Stimulated activated CD4-positive, alpha-beta T cell treated with anti-CD3 and anti-CD28 coated beads, TNF-alpha, amount 100 ng/mL, for 4 hours (primary cell): ENCODE measurements around the gene MNAT1.
"Not testable (repeated sequence)": the region's sequence is repeated elsewhere in the genome, so short reads cannot be mapped to it uniquely, and the experiment has no call there.

Experiments
- DNase-seq, 3 experiments: peaks; one replicate each; pipeline ENCODE4 v3.0.0-alpha.2; 2020; ENCODE audit warnings: low read depth in 3 of 3

Gene MNAT1

DNA sequence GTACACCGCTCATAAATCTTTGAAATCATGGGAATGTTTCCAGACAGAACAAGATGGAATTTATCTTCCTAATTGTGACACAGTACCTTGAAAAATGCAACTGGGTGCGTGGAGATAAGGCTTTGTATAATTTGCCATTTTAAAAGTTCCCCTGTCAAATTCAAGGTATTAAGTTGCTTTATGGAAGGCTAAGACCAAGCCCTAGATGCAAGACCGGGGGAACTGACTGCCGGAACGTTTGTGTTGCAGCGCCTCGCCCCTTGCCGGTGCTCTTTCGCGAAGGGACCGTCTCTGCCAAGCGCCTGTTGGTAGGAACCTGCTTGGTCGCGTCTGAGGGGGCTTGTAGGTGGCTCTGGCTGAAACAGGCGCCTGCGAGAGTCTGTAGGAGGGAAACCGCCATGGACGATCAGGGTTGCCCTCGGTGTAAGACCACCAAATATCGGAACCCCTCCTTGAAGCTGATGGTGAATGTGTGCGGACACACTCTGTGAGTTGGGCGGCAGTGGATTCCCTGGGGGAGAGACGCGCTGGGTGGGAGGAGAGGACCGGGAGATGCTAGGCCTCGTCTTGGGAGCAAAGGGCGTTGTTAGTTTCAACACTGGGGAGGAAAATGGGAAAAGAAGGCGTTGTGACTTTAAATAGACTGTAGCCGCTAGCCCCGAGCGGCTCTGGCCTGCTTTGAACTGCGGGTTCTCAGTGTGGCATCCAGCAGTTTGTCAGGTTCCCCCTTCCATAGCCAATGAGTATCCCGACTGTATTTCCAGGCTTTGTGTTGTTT, at the start of gene MNAT1:
Gene MNAT1, plus strand, starts transcription at position 297 of the 778 bp plus-strand sequence. Its CDS starts 102 bp downstream, at position 399.
- DNase-seq: peak; percentile 55 to 68 (median 60)

DNA sequence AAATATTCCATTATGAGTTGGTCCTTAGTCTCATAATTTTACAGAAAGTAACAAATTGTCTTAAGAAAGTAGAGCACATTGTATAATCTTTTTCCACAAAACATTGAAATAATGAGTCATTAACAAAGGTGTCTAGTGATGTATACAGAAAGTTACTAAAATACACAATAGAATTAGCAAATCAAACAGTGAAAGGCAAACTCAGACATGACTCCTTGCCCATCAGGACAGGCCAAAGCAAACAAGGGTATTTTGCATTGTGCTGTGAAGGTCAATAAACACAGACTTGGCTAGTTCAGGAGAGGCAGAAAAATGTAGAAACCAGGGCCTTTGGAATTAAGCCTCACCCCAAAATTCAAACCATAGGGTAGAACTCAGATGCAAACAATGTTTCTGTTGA, 47.7 kb upstream of the MNAT1 start:
- DNase-seq: no peak

DNA sequence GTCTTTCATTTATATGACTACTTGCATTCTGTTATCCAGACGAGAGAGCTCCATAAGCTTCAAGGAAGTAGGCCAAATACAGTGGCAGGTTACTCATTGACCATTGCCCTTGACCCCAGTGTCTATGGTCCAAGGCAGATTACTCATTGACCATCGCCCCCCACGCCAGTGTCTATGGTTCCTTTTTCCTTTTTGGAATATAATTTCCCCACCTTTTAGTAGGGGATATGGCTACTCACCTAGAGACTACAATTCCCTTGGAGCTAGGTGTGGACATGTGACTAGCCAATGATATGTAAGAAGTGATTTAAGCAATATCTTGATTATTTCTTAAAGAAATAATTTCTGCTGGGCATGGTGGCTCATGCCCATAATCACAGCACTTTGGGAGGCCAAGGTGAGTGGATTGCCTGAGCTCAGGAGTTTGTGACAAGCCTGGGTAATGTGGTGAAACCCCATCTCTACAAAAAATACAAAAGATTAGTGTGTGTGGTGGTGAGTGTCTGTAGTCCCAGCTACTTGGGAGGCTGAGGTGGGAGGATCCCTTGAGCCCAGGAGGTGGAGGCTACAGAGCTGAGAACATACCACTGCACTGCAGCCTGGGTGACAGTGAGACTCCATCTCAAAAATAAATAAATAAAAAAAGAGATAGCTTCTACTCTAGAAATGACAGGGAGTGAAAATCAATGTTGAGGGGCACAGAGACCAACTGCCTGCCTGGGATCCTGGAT, 43.0 kb upstream of the MNAT1 start:
- no peak for DNase-seq

DNA sequence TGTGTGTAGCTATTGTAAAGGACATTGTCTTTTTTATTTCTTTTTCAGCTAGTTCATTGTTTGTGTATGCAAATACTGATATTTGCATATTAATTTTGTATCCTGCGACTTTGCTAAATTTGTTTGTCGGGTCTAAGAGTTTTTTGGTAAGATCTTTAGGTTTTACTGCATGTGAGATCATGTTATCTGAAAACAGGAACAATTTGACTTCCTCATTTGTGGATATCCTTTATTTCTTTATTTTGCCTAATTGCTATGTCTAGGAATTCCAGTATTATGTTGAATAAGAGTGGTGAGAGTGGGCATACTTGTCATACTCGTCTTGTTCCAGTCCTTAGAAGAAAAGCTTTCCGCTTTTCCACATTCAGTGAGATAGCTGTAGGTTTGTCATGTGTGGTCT, 39.2 kb upstream of the MNAT1 start:
- DNase-seq: no peak

DNA sequence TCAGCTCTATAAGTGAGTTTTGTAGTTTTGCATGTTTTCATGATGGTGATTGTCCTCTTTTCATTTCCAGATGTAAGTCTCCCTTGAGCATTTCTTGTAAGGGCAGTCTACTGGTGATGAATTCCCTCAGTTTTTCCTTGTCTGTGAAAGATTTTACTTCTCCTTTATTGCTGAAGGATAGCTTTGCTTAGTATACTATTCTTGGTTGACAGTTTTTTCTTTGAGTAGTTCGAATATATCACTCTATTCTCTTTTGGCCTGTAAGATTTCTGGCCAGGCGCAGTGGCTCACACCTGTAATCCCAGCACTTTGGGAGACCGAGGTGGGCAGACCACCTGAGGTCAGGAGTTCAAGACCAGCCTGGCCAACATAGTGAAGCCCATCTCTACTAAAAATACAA, 34.0 kb upstream of the MNAT1 start:
- no peak for DNase-seq

DNA sequence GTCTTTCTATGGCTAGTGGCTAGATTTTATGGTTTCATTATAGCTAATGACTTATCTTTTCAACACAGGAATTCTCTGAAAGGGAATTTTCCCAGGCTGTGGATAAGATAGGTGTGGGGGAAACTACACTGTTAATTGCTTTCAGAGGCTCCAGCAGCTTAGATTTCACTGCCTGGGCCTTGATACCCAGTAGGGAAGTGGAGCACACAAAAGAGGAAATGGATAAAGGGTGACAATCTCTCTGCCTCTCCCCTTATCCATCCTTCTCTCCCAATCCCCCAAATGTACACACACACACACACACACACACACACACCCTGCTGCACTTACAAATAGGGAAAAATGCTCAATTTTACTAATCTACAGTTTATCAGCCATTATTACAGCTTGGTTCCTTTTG, 29.5 kb upstream of the MNAT1 start:
- DNase-seq: no peak

DNA sequence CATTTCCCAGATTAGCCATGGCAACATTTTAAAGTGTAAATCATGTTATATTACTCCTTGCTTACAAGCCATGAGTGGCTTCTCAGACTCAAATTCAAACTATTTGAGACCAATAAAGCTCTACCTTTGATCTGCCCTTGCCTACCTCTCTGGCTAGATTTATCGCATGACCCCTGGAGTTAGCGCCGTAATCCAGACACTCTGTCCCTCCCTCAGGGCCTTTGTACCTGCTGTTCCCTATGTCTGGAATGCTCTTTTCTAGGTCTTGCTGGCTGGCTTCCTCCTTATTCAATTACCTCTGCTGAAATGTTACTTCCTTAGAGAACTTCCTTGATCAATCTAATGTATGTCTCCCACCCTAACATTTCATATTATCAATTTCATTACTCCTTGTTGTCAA, 26.7 kb upstream of the MNAT1 start:
- DNase-seq: no peak

DNA sequence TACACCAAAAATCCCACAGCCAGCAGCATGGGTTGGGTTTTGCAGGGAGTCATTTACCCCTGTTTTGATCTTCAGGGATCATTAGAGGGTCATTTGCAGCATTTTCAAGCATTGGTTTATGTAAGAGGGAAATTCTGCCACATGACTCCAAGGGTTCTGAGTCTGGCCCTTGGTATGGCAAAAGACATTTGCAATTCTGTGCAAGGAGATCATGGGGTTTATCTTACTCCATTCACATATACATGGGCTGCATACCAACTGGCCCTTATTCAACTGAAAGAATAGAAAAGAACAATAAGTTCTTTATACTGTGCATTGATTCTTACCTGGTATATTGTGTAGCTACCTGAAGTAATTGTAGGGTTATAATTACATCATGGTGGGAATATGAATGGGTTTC, 24.1 kb upstream of the MNAT1 start:
- no peak for DNase-seq

DNA sequence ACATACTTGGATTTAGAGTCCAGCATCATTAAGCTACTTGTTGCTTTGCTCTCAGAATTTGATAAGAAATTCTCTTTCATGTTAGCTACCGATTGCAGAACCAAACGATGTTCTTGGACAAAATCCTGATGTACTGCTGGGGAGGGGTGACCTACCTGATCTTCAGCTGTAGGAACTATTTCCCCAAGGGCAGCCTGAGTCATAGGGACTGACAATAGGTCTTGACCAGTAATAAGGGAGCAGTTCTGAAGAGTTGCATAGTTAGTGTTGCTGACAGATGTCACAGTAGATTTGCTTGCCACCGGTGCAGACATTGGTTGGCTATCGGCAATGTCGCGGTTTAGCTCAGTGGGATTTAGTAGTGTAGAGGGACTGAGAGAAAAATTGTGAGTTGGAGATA, 21.0 kb upstream of the MNAT1 start:
- DNase-seq: no peak

DNA sequence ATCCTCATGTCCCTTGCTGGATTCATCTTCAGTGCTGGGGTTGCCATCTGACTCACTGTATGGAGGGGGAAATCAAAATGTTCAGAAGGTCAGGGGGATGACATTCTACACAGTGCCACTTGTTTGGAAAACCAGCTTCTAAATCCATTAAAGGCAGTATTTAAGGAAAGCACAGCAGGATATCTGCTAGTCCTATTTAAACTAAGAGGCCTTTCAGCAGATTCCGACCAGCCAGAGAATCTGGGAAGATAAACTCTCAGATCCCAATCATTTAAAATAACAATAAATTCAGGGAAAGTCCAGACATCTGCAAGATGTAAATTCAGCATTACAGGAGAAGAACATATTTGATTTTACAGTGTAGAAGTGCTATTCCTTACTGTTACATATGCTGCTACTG, 14.2 kb upstream of the MNAT1 start:
- DNase-seq: no peak

DNA sequence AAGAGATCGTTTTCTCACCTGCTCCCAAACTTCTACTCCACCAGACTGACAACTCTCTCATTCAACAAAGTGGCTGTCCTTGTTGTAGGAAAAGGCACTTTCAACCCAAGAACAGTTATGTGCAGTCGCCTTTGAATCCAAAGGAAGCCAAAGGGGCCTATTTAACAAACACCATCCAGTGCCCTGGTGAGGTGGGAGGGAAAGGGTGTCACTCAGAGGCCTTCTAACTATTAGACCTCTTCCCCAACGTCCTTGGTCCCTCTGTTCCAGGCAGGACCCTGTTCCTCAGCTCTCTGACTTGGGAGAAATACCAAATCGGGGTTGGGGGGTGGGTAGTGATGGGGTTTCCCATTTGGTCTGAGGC, 13.6 kb upstream of the MNAT1 start:
- DNase-seq: no peak

DNA sequence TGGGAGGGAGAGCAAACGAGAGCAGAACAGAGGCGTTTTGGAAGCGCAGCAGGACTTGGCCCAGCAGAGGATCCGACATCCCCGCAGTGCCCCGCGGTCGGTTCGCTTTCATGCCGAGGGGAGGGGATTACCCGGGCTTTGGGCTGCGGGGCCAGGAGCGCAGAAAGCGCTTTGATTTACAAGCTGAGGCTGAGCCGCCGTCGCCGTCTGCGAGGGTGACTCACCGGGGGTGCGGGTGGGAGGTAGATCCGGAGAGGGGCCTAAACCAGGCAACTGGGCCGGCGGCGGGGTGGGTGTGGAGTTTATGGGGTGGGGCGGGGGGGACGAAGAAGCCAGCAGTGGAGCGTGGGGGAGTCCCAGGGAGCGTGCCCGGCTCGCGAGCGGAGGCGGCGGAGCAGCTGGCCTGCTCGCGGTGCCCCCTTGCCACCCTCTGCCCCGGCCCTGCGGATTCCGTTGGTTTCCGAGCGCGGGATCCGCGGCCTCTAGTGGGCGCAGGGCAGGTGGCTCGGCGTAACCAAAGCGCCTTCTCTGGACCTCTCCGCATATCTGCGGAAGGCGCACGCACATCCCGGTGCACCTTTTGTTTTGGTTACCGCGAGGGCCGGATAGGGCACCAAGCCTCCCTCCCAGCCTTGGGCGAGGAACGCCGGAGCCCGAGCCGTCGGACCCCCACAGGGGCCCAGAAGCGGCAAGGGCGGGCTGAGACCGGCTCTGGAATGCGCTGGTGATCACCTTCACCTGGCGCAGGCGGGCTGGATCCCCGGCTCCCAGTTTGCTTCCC, 13.0 kb upstream of the MNAT1 start:
- peak; percentile 32 to 69 (median 62) for DNase-seq

DNA sequence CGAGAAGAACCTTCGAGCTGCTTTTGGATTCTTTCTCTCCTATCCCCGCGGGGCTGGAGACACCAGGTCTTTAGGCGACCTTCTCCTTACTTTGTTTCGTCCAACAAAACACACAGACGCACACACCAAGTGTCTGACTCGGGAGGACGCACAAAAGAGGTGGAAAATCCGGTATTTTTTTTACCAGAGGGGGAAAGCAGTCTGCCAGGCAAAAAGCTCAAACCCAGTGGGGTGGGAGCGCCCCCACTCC, 12.5 kb upstream of the MNAT1 start:
- DNase-seq: no peak

DNA sequence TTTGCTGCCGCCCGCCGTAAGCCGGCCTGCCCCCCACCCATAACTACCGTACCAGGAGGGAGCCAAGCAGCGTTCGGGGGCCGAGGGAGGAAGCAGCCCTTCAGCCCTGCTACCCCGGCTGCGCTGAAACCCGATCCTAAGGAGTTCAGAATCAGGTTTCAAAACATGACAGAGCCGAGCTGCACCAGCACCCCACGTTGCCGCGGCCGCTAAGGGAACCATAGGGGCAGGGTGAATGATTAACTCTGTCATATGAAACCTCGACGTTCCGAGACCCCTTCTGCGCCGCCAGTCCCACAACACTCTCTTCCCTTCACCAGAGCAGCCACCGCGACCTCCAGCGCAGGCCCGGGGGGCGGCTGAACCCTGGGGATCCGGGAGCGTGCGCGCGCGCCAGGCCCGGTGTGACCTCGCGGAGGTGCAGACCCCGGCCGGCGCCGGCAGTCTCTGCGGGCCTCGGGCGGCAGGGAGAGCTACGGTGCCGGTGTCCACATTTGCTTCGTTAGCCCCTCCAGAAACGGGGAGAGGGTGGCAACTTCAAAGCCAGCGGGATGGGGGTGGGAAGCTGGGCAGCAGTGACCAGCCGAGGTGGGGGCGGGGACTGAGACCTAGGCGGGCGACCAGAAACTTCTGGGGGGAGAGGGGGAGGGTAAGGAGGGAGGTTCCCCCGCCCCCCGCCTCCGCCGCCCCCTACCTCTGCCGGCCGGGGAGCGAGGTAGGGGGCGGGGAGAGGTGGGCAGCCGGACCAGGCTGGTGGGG, 12.0 kb upstream of the MNAT1 start:
- peak in 2 of 3 experiments; percentile 4 to 8 for DNase-seq

DNA sequence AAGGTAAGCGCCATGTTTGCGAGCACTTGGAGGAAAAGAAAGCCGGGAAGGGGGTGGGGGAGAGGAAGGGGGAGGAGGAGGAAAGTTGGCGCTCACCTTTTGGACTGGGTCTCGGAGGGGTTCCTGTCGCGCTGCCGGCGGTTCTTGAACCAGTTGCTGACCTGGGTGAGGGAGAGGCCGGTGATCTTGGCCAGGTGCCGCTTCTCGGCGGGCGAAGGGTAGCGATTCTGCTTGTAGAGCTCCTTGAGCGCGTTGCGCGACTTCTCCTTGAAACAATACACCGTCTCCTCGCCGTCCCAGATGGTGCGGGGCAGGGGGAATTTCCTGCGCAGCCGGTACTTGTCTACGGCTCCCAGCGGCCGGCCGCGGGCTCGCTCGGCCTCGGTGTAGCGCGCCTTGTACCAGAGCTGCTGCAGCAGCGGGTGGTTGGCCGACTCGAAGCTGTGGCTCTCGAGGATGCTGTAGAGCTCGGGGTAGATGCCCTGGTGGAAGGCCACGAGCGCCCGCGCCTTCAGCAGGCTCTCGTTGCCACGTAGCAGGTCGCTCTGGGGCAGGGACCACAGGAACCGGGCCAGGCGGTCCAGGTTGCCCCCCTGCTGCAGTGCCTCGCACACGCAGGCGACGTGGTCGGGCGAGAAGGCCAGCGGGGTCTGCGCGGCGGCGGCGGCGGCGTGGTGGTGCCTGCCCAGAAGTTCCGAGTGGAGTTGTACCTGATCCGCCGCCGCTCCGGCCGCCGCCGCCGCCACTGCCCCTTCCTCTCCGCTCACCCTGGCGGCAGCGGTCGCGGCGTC, 11.2 kb upstream of the MNAT1 start:
- peak in 2 of 3 experiments; percentile 9 to 10 for DNase-seq

DNA sequence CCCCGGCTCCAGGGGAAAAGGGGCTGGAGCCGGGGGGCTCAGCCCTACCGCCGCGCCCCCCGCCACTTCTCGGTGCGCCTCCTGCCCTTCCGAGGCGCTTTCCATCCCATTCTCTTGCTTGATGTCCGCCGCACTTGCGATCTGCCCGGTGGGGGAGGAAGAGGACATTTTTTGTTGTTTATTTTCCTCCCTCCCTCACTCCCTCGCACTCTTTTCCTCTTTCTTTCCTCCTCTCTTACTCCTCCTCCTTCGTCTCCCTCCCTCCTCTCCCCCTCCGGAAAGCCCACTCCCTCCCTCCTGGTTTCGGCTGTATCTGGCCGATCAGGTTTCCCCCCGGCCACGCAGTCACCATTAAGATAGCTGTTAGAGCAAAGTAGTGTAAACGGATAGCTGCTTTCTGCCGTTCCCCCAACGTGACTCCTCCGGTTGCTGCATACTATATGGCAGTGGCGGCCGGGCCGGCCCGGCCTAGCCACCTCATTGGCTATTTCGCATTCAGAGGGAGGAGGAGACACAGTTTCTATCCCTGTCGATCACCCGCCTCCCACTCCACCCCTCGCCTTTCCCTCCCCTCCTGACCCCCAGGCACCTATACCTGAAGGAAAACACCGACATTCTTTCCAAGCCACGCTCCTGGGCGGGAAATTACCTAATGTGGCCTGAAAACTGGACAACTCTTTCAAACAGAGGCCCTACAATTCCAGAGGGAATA, 10.5 kb upstream of the MNAT1 start, which contains the start of gene SIX4:
Gene SIX4, minus strand, starts transcription at position 445 of the 712 bp plus-strand sequence. Its CDS starts 277 bp downstream, at position 168.
- peak in 1 of 3 experiments; percentile 1 for DNase-seq

DNA sequence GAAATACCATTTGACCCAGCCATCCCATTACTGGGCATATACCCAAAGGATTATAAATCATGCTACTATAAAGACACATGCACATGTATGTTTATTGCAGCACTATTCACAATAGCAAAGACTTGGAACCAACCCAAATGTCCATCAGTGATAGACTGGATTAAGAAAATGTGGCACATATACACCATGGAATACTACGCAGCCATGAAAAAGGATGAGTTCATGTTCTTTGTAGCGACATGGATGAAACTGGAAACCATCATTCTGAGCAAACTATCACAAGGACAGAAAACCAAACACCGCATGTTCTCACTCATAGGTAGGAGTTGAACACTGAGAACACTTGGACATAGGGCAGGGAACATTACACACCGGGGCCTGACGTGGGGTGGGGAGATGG, 3.3 kb upstream of the MNAT1 start:
- not testable (repeated sequence) for DNase-seq

DNA sequence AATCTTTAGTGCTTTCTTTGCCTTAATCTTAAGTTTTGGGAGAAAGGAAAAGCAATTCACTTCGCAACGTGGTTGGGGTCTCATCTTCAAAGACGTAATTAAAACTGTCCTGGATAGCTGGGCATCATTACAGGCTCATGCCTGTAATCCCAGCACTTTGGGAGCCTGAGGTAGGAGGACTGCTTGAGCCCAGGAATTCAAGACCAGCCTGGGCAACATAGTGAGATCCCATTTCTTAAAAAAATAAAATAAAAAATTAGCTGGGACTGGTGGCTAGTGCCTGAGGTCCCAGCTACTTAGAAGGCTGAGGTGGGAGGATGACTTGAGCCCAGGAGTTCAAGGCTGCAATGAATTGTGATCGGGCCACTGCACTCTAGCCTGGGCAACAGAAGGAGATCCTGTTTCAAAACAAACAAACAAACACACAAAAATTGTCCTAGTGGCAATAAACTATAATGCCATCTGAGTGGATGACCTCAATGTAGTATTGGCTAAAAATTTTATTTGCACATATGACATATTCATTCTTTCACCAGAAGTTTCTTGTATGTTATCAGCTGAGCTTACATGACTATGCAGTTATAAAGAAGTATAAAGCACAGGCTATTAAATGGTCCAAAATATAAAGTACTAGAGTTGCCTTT, 1.6 kb upstream of the MNAT1 start:
- DNase-seq: no peak

DNA sequence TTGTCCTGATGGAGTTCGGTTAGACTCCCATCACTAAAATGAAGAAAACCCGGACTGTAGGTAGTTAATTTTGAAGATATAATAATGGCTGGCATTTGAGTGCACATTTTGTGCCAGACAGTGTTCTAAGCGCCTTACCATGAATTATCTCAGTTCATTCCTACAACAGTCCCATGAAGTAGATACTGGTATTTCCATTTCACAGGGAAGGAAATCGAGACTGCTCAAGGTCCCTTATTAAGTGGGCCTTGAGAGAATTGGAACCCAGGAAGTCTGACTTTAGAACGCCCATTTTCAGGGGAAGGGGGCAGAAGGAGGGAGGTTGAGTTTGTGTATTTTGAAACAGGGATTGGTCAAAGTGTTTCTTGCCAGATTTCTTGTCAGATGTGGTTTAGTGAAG, 855 bp downstream of the MNAT1 start:
- no peak for DNase-seq

DNA sequence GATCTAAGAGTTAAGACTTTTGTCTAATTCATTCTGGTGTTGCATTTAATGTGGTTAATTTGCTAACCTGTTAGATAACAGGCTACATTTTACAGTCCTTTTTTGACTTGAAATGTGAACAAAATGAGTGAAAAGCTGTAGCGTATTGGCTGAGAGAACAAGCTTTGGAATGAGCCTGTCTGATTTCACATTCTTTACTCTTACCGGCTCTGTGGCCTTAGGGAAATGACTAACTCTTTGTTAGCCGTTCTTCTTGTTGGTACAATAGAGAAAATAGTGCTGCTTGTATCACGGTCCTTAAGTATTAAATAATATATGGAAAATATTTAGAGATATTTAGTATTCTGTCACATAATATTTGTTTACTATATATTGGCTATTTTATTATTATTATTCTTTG, 1.9 kb downstream of the MNAT1 start:
- no peak for DNase-seq
